Measurements from ENCODE around the gene PAX1.

PAX1 gene

DNA sequence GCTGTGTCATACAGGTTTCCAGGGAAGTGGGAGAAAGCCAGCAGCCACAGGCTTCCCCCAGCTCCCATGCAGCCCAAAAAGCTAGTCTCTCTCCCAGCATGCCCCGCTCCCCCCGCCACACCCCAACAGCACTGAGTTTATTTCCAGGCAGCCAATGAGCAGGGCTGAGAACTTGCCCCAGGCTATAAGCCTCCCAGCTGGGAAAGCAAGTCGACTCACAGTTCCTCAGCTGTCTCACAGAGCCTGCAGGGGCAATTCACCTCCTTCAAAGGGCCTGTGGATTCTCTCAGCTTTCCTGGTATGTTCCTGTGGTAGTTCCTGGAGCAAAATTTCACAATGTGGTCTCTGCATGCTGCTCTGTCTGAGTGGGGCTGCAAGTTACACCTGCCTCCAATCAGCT lies 34.2 kb downstream of the PAX1 start:
- no peak for DNase-seq (ENCODE audit: low read depth)

DNA sequence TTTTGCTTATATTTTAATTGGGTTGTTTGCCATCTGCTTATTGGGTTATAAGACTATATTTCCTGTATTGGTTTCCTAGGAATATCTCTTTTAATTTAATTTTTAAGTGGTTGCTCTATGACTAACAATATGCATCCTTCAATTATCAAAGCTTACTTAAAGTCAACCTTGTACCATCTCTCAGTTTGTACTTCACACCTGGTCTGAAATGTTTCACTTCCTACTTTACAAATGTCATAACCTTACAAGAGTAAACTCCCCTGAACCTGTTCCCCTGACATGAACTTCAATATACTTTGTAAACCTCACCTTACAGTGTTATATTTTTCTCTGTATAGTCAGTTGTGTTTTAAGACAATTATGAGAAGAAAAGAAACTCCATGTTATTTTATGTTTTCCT lies 35.8 kb downstream of the PAX1 start:
- DNase-seq (ENCODE audit: low read depth): no peak

DNA sequence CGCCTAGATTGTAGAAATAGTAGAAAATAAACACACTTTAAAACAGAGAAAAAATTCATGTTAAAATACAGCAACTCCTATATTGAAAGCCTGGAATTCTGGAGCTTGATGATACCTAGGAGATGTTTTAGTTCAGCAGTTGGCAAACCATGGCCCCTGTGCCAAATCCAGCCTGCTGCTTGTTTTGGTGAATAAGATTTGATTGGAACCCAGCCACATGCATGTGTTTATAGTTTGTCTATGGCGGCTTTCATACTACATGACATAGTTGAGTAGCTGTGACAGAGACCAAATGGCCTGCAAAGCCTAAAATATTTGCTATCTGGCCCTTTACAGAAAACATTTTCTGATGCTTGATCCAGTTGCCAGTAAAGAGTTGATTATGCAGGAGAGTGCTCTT lies 57.2 kb downstream of the PAX1 start:
- DNase-seq (ENCODE audit: low read depth): no peak

DNA sequence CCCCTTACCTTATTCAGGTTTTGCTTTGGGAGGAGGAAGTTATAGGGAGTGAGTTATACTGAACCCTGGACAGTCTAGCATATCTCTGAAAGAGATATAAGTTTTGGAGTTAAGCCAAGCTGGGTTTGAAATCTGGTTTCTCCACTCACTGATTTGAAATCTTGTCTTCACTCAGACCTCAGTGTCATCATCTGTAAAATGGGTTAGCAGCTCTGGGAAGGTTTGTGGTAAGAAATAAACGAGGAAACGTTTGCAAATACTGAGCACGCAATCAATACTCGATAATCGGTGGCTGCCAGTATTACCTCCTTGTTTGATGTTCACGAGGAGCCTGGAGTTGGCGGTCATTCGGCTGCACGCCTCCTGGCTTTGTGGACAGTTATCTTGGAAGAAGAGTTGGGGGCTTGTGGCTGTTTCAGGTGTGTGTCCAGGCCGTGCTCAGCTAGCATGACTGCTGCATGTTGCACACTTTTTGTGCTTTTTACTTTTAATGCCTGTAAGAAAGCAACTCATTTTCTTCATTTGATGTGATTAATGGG lies 61.8 kb downstream of the PAX1 start:
- no peak for DNase-seq (ENCODE audit: low read depth)

DNA sequence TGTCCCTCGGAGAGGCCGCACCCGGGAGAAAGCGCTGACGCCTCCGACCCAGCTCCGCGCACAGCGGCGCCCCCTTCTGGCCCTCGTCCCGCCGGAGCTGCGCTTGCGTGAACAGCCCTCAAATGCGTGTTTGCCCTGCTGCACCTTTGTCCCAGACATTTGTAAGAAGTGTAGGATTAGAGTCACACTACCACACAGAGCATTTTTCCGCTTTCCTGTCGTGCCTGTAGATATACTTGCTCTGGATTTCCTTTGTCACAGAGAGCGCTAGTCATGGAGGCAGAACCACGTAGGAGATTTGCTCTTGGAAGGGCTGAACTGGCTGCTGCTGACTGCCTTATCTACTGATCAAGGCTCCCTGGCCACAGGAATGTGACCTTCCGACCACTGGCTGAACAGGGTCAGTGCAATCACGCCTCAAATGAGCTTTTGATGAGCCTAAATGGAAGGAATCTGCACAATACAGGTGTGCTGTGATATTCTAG lies 62.3 kb downstream of the PAX1 start:
- no peak for DNase-seq (ENCODE audit: low read depth)

All from non-pigmented ciliary epithelial cell (primary cell).